SU-DHL-6 (cell line): ENCODE results near the gene ITPR1.

ENCODE experiments used
- EZH2phosphoT487 ChIP-seq: fragments of 200-600 bp; sonication (generic), shearing (Covaris generic); conservative IDR thresholded peaks from 2 replicates; pipeline ENCODE4 v1.6.1; 2018; ENCODE audit warnings: mild to moderate bottlenecking, antibody characterized with exemption, low read length, moderate library complexity, mixed read lengths
- TF ChIP-seq, protein P1 (sequence below): fragments of 200-600 bp; sonication (generic); IDR thresholded peaks from one replicate; pipeline ENCODE4 v1.5.1; 2017; ENCODE audit warnings: antibody characterized with exemption, mild to moderate bottlenecking, low read length, moderate library complexity; ENCODE audit not compliant: insufficient read depth, poor library complexity, severe bottlenecking

- TF ChIP-seq EZH2phosphoT487 = no peak
- TF ChIP-seq, protein P1, sequence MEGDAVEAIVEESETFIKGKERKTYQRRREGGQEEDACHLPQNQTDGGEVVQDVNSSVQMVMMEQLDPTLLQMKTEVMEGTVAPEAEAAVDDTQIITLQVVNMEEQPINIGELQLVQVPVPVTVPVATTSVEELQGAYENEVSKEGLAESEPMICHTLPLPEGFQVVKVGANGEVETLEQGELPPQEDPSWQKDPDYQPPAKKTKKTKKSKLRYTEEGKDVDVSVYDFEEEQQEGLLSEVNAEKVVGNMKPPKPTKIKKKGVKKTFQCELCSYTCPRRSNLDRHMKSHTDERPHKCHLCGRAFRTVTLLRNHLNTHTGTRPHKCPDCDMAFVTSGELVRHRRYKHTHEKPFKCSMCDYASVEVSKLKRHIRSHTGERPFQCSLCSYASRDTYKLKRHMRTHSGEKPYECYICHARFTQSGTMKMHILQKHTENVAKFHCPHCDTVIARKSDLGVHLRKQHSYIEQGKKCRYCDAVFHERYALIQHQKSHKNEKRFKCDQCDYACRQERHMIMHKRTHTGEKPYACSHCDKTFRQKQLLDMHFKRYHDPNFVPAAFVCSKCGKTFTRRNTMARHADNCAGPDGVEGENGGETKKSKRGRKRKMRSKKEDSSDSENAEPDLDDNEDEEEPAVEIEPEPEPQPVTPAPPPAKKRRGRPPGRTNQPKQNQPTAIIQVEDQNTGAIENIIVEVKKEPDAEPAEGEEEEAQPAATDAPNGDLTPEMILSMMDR = no peak
Measured at GRCh38 chr3:4771243-4771642, 278.1 kb downstream of the ITPR1 start.
